Measurements from ENCODE around the gene CSF3. TPM values are rescaled to one million over a fixed set of nuclear protein-coding genes. Genes with fewer than 3 reads are reported as not detected.

Gene CSF3
- total RNA-seq, 1 donor from 2014 or later, result not detected

GRCh38 chr17:40023590-40024292, 8.5 kb downstream of the CSF3 start:
- H3K27me3 Mint-ChIP-seq (ENCODE audit: low read depth), result no peaks in the 10 kb centered on the region
- DNase-seq (ENCODE audit: low spot score in 2 of 2, unreplicated experiment in 2 of 2), result no peak

GRCh38 chr17:40024901-40025300, 9.7 kb downstream of the CSF3 start:
- Mint-ChIP-seq H3K9me3 (no peaks in the 10 kb centered on the region), H3K4me1 (peaks cover 6% of the 10 kb centered on the region), H3K27ac (no peak overlapping the region), H3K36me3 (peaks cover 44% of the 10 kb centered on the region), H3K27me3 (ENCODE audit: low read depth) (no peaks in the 10 kb centered on the region), H3K4me3 (no peak overlapping the region)
- TF ChIP-seq CTCF (IDR thresholded peaks at IDR 0.05; ENCODE audit: unreplicated experiment), result no peak
- no peak for DNase-seq (ENCODE audit: low spot score in 2 of 2, unreplicated experiment in 2 of 2)

More at GRCh38 chr17:40023590-40024292, 8.5 kb downstream of the CSF3 start:
- Mint-ChIP-seq H3K36me3 (peaks cover 38% of the 10 kb centered on the region), H3K4me3 (no peak overlapping the region), H3K9me3 (no peaks in the 10 kb centered on the region), H3K27ac (no peak overlapping the region), H3K4me1 (peaks cover 10% of the 10 kb centered on the region)
- no peak for TF ChIP-seq CTCF (IDR thresholded peaks at IDR 0.05; ENCODE audit: unreplicated experiment)

GRCh38 chr17:40025559-40025958, 10.3 kb downstream of the CSF3 start:
- Mint-ChIP-seq H3K27me3 (ENCODE audit: low read depth) (no peaks in the 10 kb centered on the region), H3K27ac (no peak overlapping the region), H3K4me3 (no peak overlapping the region), H3K9me3 (no peaks in the 10 kb centered on the region), H3K4me1 (peaks cover 6% of the 10 kb centered on the region), H3K36me3 (peaks cover 44% of the 10 kb centered on the region)
- no peak for DNase-seq (ENCODE audit: low spot score in 2 of 2, unreplicated experiment in 2 of 2)
- TF ChIP-seq CTCF (IDR thresholded peaks at IDR 0.05; ENCODE audit: unreplicated experiment), result no peak

GRCh38 chr17:40025991-40026815, 11.0 kb downstream of the CSF3 start:
- Mint-ChIP-seq H3K4me1 (peaks cover 6% of the 10 kb centered on the region), H3K4me3 (no peak overlapping the region), H3K9me3 (no peaks in the 10 kb centered on the region), H3K27ac (no peak overlapping the region), H3K36me3 (peaks cover 46% of the 10 kb centered on the region), H3K27me3 (ENCODE audit: low read depth) (no peaks in the 10 kb centered on the region)
- TF ChIP-seq CTCF (IDR thresholded peaks at IDR 0.05; ENCODE audit: unreplicated experiment), result no peak
- no peak for DNase-seq (ENCODE audit: low spot score in 2 of 2, unreplicated experiment in 2 of 2)

GRCh38 chr17:40026816-40027613, 11.8 kb downstream of the CSF3 start:
- peak; percentile 61 to 80 for DNase-seq (ENCODE audit: low spot score in 2 of 2, unreplicated experiment in 2 of 2)
- peak; percentile 99 for TF ChIP-seq CTCF (IDR thresholded peaks at IDR 0.05; ENCODE audit: unreplicated experiment)
- H3K27ac Mint-ChIP-seq, result no peak overlapping the region
- peaks cover 47% of the 10 kb centered on the region for H3K36me3 Mint-ChIP-seq
- H3K27me3 Mint-ChIP-seq (ENCODE audit: low read depth), result no peaks in the 10 kb centered on the region
- H3K9me3 Mint-ChIP-seq, result no peaks in the 10 kb centered on the region
- no peak overlapping the region for H3K4me3 Mint-ChIP-seq
- peaks cover 6% of the 10 kb centered on the region for H3K4me1 Mint-ChIP-seq
